HG03060 (cell line): ENCODE results near the gene CCDC127.
A peak's percentile ranks its signal among the peaks of the same experiment; 100 is the strongest.
"Not testable (repeated sequence)": the region's sequence is repeated elsewhere in the genome, so short reads cannot be mapped to it uniquely, and the experiment has no call there.

Experiments used
- ATAC-seq: cut with Tn5 transposase; IDR thresholded peaks from one replicate; pipeline ENCODE4 v1.9.1; 2021; ENCODE audit warnings: low read depth, moderate number of reproducible peaks; ENCODE audit not compliant: unreplicated experiment

CCDC127 gene, protein sequence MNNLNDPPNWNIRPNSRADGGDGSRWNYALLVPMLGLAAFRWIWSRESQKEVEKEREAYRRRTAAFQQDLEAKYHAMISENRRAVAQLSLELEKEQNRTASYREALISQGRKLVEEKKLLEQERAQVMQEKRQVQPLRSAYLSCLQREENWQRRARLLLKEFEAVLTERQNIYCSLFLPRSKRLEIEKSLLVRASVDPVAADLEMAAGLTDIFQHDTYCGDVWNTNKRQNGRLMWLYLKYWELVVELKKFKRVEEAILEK

GRCh38 chr5:217494-218456, at the start of gene CCDC127, which contains the start of gene SDHA:
TSS of gene CCDC127 (minus strand) at chr5:218153. CDS start at chr5:216849, 1,304 bp downstream.
TSS of gene SDHA (plus strand) at chr5:218320. CDS start at chr5:218356, 36 bp downstream.
- peak; percentile 53 for ATAC-seq

DNA sequence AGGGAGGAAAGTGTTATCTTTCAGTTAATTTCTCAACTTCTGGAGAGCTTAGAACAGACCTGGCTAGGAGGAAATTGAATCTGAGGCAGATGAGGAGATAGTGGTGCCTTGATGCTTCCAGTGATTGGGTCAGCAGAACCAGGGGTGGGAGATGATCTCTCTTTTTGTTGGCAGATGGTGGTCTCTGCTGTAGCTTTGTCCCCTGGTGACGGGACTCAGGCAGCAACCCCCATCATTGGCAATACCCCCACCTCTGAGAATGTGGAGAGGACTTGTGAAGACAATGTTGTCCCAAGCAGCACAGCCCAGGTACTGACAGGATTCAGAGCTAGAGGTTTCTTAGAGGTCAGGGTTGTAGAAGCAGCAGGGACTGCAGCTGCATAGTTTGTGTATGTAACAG, 49.8 kb upstream of the CCDC127 start:
- no peak for ATAC-seq

DNA sequence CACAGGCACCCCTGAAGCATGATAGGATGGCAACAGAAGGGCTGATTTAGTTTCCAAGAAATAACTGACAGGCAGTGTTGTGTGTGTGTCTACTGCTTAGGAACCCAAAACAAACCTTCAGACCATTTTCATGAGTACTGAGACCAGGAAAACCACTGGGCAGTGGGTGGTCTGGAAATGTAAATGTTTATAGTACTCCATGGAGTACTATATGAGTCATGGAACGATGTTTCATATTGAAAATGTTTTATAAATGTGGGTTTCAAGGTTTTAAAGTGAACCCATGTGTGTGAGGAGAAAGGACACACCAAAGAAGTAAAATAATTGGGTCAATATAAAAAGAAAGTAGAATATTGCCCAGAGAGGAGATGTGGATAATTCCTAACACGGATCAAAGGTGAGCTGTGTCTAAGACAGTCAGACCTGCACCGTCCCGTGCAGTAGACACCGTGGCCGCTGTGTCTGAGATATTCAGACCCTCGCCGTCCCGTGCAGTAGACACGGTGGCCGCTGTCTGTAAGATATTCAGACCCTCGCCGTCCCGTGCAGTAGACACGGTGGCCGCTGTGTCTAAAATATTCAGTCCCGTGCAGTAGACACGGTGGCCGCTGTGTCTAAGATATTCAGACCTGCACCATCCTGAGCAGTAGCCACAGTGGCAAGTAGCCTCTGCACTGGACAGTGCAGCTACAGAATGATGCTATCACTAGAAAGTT, 48.5 kb upstream of the CCDC127 start:
- ATAC-seq: not testable (repeated sequence)

DNA sequence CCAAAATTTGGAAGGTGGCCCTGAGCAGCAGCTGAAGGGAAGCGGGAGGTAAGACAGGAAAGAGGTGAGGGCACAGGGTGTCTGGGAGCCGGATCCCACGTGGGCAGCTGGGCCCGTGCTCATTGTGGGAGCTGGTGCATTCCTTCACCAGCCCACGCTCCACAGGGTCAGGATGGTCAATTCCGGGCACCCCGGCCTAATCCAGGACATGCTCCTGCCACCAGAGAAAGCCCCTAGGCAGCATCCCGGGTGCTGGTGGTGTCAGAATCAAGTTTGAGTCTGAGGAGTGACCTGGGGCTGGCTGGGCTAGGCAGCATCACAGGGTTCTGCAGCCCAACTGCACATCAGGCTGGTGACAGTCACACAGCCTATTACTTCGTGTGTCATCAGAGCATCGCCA, 46.4 kb upstream of the CCDC127 start:
- ATAC-seq: no peak

DNA sequence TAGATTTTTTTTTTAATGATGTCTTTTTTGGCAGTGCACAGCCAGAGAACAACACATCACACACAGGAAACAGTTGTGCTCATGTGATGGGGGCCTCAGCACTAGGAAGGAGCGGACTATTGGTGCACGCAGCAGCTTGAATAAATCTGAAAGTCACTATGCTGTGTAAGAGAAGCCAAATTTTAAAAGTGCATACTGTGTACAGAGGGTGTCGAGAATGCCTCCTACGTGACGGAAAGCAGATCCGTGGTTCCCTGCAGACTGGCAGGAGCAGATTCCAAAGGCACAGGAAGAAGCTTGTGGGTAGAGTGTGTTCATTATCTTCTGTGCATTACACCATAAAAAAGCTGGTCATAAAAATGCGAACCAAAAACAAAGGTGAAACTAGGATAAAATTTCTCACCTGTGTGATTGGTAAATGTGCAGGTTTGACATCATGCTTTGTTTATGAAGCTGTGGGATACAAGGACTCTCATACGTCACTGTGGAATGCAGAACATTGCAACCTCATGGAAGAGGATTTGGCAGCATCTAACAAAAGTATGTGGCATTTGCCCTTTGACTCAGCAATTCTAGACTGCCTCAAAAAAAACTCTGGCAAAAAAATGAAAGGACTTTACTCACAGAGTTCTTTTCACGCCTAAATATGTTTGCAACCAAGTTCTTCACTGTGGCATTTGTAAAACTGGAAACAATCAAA, 45.5 kb upstream of the CCDC127 start:
- not testable (repeated sequence) for ATAC-seq

GRCh38 chr5:257148-257547, 39.2 kb upstream of the CCDC127 start:
- ATAC-seq: no peak

DNA sequence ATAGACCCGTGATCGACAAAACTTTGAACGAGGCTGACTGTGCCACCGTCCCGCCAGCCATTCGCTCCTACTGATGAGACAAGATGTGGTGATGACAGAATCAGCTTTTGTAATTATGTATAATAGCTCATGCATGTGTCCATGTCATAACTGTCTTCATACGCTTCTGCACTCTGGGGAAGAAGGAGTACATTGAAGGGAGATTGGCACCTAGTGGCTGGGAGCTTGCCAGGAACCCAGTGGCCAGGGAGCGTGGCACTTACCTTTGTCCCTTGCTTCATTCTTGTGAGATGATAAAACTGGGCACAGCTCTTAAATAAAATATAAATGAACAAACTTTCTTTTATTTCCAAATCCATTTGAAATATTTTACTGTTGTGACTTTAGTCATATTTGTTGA, 38.4 kb upstream of the CCDC127 start:
- ATAC-seq: not testable (repeated sequence)

DNA sequence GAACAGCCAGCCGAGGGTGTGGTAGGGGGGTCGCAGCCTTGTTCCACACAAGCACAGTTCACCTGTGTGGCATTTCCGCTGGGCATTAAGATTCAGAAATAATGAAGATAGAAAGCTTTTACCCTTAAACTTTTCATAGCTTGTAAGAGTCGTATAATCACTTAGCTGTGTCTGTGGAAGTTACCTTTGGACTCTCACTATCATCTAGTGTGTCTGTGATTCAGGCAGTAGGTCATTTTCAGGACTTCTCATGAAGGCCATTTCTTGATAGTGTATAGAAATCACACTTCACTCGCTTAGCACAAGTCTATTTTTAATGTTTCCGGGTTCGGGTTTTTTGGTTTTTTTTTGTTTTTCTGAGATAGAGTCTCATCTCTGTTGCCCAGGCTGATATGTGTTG, 37.2 kb upstream of the CCDC127 start:
- ATAC-seq: not testable (repeated sequence)

- not testable (repeated sequence) for ATAC-seq
These were observed 36.4 kb upstream of the CCDC127 start for GRCh38 chr5:254322-254721.

DNA sequence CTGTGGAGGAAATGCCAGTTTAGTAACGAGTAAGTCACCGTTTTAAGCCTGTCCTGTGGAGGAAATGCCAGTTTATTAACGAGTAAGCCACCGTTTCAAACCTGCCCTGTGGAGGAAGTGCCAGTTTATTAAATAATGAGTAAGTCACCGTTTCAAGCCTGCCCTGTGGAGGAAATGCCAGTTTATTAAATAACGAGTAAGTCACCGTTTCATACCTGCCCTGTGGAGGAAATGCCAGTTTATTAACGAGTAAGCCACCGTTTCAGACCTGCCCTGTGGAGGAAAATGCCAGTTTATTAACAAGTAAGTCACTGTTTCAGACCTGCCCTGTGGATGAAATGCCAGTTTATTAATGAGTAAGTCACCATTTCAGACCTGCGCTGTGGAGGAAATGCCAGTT, 34.6 kb upstream of the CCDC127 start:
- no peak for ATAC-seq

DNA sequence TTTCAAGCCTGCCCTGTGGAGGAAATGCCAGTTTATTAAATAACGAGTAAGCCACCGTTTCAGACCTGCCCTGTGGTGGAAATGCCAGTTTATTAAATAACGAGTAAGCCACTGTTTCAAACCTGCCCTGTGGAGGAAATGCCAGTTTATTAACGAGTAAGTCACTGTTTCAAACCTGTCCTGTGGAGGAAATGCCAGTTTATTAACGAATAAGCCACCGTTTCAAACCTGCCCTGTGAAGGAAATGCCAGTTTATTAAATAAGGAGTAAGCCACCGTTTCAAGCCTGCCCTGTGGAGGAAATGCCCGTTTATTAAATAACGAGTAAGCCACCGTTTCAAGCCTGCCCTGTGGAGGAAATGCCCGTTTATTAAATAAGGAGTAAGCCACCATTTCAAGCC, 34.0 kb upstream of the CCDC127 start:
- ATAC-seq: not testable (repeated sequence)

DNA sequence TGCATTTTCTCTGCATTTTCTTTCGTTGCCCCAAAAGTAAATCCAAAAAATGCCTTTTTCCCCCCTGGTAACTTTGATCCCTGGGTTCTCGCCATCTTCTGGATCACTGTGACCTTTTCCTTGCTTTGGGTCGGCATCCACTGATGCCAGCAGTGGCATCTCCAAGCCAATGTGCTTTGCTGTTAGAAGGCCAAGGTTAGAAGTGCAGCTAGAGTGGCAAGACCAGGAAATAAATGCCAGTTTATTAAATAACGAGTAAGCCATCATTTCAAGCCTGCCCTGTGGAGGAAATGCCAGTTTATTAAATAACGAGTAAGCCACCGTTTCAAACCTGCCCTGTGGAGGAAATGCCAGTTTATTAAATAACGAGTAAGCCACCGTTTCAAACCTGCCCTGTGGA, 33.6 kb upstream of the CCDC127 start:
- not testable (repeated sequence) for ATAC-seq

GRCh38 chr5:251016-251415, 33.1 kb upstream of the CCDC127 start:
- not testable (repeated sequence) for ATAC-seq

GRCh38 chr5:250396-250795, 32.4 kb upstream of the CCDC127 start:
- not testable (repeated sequence) for ATAC-seq

DNA sequence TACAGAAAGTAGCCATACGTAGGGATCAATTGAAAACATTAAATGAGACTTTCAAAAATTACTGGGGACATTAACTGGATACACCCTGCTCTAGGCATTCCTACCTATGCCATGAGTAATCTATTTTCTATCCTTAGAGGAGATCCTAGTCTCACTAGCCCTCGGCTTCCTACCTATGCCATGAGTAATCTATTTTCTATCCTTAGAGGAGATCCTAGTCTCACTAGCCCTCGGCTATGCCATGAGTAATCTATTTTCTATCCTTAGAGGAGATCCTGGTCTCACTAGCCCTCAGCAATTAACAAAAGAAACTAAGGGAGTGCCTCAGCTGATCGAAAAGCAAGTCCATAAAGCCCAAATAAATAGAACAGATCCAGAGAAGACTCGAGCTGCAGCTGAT, 27.8 kb upstream of the CCDC127 start:
- ATAC-seq: not testable (repeated sequence)

DNA sequence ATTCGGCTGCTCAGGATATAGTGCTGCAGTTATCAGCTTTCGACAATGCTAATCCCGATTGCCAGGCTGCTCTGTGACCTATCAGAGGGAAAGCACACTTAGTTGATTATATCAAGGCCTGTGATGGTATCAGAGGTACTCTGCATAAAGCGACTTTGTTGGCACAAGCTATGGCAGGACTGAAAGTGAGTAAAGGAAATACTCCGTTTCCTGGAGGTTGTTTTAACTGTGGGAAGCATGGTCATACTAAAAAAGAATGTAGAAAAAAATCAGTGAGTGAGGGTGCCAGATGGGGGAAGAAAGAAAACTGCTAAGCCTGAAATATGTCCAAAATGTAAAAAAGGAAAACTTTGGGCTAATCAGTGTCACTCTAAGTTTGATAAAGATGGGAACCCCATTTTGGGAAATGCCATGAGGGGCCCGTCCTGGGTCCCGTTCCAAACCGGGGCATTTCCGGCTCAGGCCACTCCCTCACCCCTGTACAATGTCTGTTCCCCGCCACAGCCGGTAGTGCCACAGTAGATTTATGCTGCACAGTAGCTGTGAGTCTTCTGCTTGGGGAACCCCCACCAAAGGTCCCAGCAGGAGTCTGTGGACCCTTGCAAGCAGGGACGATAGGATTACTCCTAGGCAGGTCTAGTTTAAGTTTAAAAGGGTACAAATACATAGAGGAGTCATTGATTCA, 25.9 kb upstream of the CCDC127 start:
- ATAC-seq: not testable (repeated sequence)

- not testable (repeated sequence) for ATAC-seq
These were observed 23.2 kb upstream of the CCDC127 start for GRCh38 chr5:241045-241669.

DNA sequence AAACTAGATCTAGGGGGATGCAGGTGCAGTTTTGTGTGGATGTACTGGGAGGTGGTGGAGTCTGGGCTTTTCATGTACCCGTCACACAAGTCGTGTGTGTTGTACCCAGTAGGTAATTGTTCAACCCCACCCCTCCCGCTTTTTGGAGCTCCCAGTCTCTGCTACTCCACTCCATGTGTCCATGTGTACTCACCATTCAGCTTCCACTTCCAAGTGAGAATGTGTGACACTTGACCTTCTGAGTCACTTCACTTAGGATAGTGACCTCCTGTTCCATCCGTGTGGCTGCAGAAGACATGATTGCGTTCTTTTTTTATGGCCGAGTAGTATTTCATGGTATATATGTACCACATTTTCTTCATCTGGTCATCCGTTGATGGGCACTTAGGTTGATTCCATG, 22.6 kb upstream of the CCDC127 start:
- ATAC-seq: not testable (repeated sequence)

DNA sequence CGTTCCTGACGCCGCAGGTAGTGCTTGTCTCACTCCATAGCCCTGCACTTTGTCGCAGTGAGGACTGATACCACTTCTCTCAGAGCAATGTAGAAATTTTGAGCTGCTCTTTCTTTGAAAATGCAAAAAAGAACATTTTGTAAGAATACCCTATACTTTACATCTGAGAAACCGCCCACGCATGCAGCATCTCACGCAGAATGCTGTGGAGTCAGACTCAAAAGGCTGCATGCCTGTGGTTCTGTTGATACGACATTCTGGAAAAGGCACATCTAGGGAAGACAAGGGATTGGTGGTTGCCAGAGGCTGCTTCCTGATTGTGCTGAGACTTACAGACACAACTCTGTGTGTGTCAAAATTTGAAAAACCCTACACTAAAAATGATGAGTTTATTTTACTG, 20.0 kb upstream of the CCDC127 start:
- ATAC-seq: not testable (repeated sequence)
